Fibroblast of lung (primary cell): ENCODE data around the gene YIPF6.

ENCODE experiments used
- EZH2 ChIP-seq: IDR thresholded peaks from 2 replicates; pipeline ENCODE4 v1.5.1; 2012; ENCODE audit warnings: low read length, control low read depth, mild to moderate bottlenecking; ENCODE audit errors: missing control alignments
- TF ChIP-seq, protein P1 (sequence below), 2 donors: IDR thresholded peaks in 1 of 2; conservative IDR thresholded peaks in 1 of 2; 1 replicate in 1 of 2; 2 replicates in 1 of 2; pipeline ENCODE4 v1.5.1; 2011 to 2012; ENCODE audit warnings: low read length in 2 of 2, control low read depth in 1 of 2, inconsistent platforms in 1 of 2, low read depth in 1 of 2, mild to moderate bottlenecking in 1 of 2

DNA sequence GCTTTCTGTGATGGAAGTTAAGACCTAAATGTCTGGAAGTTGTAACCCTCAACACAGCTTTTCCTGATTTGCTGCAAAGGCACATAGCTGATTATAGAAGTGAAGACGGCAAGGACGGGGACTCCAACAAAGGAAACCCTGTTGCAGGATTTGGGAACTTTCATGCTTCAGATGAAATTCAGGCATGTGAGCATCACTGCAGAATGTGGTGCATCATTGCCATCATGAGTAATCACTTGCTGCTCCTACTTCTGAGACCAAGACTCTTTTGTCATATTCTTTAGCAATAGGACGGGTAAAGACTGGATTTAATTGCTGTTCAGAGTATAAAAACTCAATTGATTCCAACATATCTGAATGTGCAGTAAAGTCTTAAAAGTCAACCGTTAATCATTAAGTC lies 35.8 kb downstream of the YIPF6 start:
- TF ChIP-seq, protein P1, sequence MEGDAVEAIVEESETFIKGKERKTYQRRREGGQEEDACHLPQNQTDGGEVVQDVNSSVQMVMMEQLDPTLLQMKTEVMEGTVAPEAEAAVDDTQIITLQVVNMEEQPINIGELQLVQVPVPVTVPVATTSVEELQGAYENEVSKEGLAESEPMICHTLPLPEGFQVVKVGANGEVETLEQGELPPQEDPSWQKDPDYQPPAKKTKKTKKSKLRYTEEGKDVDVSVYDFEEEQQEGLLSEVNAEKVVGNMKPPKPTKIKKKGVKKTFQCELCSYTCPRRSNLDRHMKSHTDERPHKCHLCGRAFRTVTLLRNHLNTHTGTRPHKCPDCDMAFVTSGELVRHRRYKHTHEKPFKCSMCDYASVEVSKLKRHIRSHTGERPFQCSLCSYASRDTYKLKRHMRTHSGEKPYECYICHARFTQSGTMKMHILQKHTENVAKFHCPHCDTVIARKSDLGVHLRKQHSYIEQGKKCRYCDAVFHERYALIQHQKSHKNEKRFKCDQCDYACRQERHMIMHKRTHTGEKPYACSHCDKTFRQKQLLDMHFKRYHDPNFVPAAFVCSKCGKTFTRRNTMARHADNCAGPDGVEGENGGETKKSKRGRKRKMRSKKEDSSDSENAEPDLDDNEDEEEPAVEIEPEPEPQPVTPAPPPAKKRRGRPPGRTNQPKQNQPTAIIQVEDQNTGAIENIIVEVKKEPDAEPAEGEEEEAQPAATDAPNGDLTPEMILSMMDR (conservative IDR thresholded peaks at IDR 0.05 in 1 of 2, IDR thresholded peaks at IDR 0.05 in 1 of 2; ENCODE audit: low read depth in 1 of 2, low read length in 2 of 2) = no peak
- no peak for TF ChIP-seq EZH2
